GM20000 (cell line): ENCODE data around the gene CCR9.

Source experiments
- DNase-seq: peaks from one replicate; pipeline ENCODE4 v3.0.0; 2012; ENCODE audit warnings: low spot score
- TF ChIP-seq, protein P1 (sequence below): IDR thresholded peaks from 2 replicates; pipeline ENCODE4 v1.5.1; 2012; ENCODE audit warnings: mild to moderate bottlenecking, control low read depth; ENCODE audit errors: extremely low read depth, missing control alignments

Gene CCR9

DNA sequence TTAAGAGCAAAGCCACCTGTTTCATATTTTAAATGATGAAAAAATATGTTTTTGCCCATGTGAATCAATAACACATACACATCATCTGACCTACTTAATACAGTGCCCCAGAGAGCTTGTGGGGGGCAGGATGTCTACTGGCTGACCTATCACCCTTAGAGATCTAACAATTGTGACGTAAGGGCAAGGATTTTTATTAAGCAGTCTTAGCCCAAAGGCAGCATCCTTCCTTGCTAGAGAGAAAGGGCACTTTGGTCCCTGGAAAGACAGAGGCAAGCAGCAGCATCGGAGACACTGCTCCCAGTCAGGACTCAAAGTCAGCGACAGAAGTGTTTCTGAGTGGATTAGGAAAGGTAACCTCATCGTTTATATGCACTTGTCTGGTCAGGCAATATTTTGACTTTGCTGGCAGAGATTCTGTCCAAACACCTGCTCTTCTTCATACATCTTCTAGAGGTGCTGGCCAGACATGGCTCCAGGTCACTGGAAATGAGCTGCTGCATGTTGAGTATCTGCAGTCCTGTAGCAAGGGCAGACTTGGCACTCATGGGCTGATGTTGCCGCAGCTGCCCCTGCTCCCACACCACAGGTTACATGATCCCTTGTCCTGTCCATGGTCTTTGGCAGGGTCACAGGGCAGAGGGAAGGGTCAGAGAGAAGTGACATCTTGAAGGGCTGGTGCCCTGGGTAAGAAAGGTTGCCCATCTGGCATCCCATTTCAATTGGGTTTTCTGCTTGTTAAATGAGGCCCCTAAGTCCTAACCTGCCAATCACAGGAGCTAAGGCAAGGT is 58.7 kb downstream of the CCR9 start:
- TF ChIP-seq, protein P1, sequence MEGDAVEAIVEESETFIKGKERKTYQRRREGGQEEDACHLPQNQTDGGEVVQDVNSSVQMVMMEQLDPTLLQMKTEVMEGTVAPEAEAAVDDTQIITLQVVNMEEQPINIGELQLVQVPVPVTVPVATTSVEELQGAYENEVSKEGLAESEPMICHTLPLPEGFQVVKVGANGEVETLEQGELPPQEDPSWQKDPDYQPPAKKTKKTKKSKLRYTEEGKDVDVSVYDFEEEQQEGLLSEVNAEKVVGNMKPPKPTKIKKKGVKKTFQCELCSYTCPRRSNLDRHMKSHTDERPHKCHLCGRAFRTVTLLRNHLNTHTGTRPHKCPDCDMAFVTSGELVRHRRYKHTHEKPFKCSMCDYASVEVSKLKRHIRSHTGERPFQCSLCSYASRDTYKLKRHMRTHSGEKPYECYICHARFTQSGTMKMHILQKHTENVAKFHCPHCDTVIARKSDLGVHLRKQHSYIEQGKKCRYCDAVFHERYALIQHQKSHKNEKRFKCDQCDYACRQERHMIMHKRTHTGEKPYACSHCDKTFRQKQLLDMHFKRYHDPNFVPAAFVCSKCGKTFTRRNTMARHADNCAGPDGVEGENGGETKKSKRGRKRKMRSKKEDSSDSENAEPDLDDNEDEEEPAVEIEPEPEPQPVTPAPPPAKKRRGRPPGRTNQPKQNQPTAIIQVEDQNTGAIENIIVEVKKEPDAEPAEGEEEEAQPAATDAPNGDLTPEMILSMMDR, result no peak
- DNase-seq, result no peak

DNA sequence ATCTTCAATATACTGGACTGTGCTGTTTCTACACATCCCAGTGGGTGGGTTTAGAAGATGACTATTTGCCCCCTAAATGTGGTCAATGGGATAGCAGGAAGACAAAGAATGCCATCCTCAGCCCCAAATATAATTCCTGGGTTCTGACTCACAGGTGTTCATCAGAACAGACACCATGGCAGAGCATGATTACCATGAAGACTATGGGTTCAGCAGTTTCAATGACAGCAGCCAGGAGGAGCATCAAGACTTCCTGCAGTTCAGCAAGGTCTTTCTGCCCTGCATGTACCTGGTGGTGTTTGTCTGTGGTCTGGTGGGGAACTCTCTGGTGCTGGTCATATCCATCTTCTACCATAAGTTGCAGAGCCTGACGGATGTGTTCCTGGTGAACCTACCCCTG is 60.0 kb downstream of the CCR9 start:
- TF ChIP-seq, protein P1, result peak; percentile 1
- no peak for DNase-seq

DNA sequence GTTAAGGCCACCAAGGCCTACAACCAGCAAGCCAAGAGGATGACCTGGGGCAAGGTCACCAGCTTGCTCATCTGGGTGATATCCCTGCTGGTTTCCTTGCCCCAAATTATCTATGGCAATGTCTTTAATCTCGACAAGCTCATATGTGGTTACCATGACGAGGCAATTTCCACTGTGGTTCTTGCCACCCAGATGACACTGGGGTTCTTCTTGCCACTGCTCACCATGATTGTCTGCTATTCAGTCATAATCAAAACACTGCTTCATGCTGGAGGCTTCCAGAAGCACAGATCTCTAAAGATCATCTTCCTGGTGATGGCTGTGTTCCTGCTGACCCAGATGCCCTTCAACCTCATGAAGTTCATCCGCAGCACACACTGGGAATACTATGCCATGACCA is 60.5 kb downstream of the CCR9 start:
- TF ChIP-seq, protein P1, result no peak
- DNase-seq, result no peak

DNA sequence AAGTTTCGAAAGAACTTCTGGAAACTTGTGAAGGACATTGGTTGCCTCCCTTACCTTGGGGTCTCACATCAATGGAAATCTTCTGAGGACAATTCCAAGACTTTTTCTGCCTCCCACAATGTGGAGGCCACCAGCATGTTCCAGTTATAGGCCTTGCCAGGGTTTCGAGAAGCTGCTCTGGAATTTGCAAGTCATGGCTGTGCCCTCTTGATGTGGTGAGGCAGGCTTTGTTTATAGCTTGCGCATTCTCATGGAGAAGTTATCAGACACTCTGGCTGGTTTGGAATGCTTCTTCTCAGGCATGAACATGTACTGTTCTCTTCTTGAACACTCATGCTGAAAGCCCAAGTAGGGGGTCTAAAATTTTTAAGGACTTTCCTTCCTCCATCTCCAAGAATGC is 61.0 kb downstream of the CCR9 start:
- TF ChIP-seq, protein P1, result no peak
- no peak for DNase-seq

DNA sequence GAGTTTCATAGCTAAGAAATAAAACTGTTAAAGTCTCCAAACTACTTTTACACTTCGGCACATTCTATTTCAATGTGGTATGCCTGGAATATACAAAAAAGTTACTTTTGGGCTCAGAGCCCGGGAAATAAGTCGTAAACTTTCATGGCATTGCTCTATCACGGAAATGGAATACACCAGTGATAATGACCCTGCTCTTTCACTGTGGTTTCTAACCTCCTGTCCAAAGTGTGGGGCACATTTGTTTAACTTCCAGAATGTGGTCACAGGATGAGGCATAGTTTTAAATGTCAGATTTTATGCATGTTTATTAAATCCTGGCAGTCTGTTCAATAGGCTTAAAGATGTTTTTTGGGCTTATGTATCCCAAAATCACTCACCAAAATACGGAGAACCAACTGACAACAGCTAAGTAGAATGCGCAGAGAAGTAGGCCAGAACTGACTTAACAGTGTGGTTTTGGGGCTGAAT is 62.0 kb downstream of the CCR9 start:
- TF ChIP-seq, protein P1, result no peak
- DNase-seq, result no peak

DNA sequence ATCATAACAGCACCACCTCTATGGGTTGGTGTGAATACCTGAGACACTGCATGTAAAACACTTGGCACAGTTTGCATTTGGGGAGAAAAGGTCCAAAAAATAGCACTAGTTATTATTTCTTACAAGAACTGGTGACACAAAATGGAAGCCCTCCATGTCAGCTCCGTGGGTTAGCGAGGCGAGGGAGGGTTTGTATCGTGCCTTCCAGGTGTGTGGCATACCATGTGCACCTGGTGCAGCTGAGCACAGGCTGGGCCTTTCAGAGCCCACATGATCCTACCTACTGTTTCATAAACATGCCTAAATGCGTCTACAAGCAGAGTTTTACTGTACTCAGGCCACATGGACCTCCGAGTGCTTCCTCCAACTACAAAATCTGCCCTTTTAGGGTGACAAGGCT is 62.5 kb downstream of the CCR9 start:
- TF ChIP-seq, protein P1, result no peak
- DNase-seq, result no peak

DNA sequence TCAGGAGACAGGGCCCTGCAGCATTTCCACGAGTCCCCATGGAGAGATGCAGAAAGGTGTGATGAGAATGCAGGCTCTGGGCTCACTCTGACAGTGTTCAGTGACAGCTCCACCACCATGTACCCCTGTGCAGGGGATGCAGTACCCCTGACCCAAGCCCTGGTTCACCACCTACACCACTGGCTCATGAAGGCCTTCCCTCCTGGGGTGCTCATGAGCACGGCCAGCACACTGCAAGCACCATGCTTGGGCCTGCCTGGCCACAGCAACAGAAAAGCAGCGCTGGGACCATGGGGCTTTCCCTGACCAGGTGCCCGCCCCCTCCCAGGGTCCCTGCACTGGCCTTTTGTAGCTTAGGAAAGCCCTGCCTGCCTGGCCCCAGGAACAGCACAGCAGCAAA is 63.1 kb downstream of the CCR9 start:
- TF ChIP-seq, protein P1, result no peak
- DNase-seq, result no peak
